Tibial artery (tissue), 4 donors: ENCODE data around the gene SP9.
A peak's percentile ranks its signal among the peaks of the same experiment; 100 is the strongest.

Experiments
- DNase-seq, 2 donors: peaks; one replicate each; pipeline ENCODE4 v3.0.0-alpha.2; 2019
- H3K27ac ChIP-seq, 2 donors: fragments of 200-600 bp; sonication (generic) in 1 of 2; 1 replicate in 1 of 2; 2 replicates in 1 of 2; pipeline ENCODE4 v1.5.1; 2018 to 2019; ENCODE audit warnings: mild to moderate bottlenecking in 1 of 2
- H3K27me3 ChIP-seq, 2 donors: fragments of 200-600 bp; sonication (generic) in 1 of 2; one replicate each; pipeline versions ENCODE4 v1.5.1 to v1.6.0; 2016 to 2019
- H3K36me3 ChIP-seq, 3 donors: fragments of 200-600 bp; sonication (generic) in 2 of 3; one replicate each; pipeline ENCODE4 v1.5.1; 2016 to 2019; ENCODE audit warnings: mild to moderate bottlenecking in 2 of 3
- H3K4me1 ChIP-seq, 4 donors: fragments of 200-600 bp; sonication (generic) in 2 of 4; 1 replicate in 3 of 4; 2 replicates in 1 of 4; pipeline ENCODE4 v1.5.1; 2016 to 2019
- H3K4me3 ChIP-seq, 2 donors: fragments of 200-600 bp; sonication (generic) in 1 of 2; 1 replicate in 1 of 2; 2 replicates in 1 of 2; pipeline ENCODE4 v1.5.1; 2018 to 2019; ENCODE audit warnings: mild to moderate bottlenecking in 2 of 2
- H3K9me3 ChIP-seq, 3 donors: fragments of 200-600 bp; sonication (generic) in 1 of 3; one replicate each; pipeline ENCODE4 v1.5.1; 2016 to 2019
- CTCF ChIP-seq, 2 experiments: fragments of 200-600 bp in 1 of 2; fragments of 450-650 bp in 1 of 2; IDR thresholded peaks; one replicate each; pipeline ENCODE4 v1.5.1; 2017 to 2019; ENCODE audit warnings: antibody characterized with exemption in 2 of 2, mild to moderate bottlenecking in 1 of 2, moderate library complexity in 1 of 2
- intact Hi-C: fragments of 100-400 bp; cut with DNase I; formaldehyde crosslinking; loops from one replicate; pipeline ENCODE4 v1.15.0; 2023; ENCODE audit warnings: low total_unique reads

The SP9 gene

GRCh38 chr2:174327021-174327840 lies 7.5 kb upstream of the SP9 start:
- H3K9me3 ChIP-seq = no peaks in the 10 kb centered on the region
- H3K27me3 ChIP-seq = peaks cover 3 to 66% of the 10 kb centered on the region in 2 donors
- H3K36me3 ChIP-seq = no peaks in the 10 kb centered on the region
- DNase-seq = no peak
- H3K4me3 ChIP-seq = peak overlapping the region in 1 of 2 donors; percentile 53
- no peak for TF ChIP-seq CTCF (IDR thresholded peaks at IDR 0.05)
- H3K27ac ChIP-seq = no peak overlapping the region
- intact Hi-C loops = no loop called here
- H3K4me1 ChIP-seq = peaks cover 0 to 16% (median 14%) of the 10 kb centered on the region in 4 donors

DNA sequence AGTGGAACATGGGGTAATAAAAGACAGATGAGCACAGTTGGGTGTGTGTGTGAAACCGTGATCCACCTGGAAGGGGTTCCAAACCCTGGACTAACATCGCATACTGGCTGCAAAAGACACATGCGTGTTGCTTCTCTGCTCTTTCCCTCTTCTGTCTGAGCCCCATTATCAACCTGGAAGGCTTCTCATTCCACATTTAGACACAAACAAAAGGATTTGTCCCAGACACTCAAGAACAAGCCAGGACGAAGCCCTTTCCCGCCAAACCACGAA lies 7.0 kb upstream of the SP9 start:
- intact Hi-C loops = no loop called here
- Histone ChIP-seq H3K36me3 (no peaks in the 10 kb centered on the region), H3K4me3 (no peak overlapping the region), H3K27me3 (peaks cover 3 to 72% of the 10 kb centered on the region in 2 donors), H3K9me3 (no peaks in the 10 kb centered on the region), H3K4me1 (peaks cover 0 to 16% (median 14%) of the 10 kb centered on the region in 4 donors), H3K27ac (no peak overlapping the region)
- DNase-seq = no peak
- TF ChIP-seq CTCF (IDR thresholded peaks at IDR 0.05) = no peak

DNA sequence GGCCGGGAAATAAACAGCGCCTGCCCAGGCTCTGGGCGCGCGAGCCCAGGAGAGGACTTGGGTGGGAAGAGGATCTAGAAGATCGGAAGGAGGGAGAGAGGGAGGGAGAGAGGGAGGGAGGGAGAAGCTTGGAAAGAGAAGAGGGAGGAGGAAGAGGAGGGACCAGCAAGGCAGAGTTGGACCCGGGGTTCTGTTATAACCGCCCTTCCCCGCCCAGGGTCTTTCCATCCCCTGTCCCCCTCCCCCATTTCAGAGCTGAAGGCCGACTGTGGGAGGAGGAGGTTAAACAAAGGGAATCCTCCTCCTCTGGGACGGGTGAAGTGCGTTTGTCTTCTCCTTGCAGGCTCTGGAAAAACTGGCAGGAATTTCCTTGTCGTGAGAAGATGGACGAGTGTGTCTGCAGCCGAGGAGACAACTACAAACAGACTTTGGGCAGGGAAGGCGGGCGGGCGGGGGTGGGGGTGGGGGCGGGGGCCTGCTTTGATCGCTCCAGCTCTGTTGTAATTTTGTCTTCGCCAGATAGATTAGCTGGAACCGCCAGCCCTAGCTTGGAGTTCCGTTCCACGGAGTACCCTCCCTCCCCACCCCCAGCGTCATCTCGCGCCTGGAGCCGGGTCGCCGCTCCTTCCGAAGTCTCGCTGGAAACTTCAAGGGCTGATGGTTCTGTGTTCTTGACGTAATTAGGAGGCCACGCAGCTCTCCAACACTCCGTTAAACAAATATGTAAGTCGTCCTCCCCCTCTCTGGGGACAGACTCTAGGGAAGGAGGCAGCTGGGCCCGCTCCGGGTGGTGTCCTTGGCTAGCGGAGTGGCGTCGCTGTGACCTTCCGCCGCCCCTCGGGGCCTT lies 6.4 kb upstream of the SP9 start:
- intact Hi-C loops = no loop called here
- DNase-seq = no peak
- no peaks in the 10 kb centered on the region for H3K9me3 ChIP-seq
- H3K27ac ChIP-seq = no peak overlapping the region
- H3K36me3 ChIP-seq = no peaks in the 10 kb centered on the region
- no peak overlapping the region for H3K4me3 ChIP-seq
- peaks cover 0 to 16% (median 14%) of the 10 kb centered on the region in 4 donors for H3K4me1 ChIP-seq
- H3K27me3 ChIP-seq = peaks cover 3 to 77% of the 10 kb centered on the region in 2 donors
- no peak for TF ChIP-seq CTCF (IDR thresholded peaks at IDR 0.05)

- Histone ChIP-seq H3K27ac (no peak overlapping the region), H3K27me3 (peaks cover 3 to 85% of the 10 kb centered on the region in 2 donors), H3K9me3 (no peaks in the 10 kb centered on the region), H3K4me3 (no peak overlapping the region), H3K36me3 (no peaks in the 10 kb centered on the region), H3K4me1 (peaks cover 0 to 16% (median 14%) of the 10 kb centered on the region in 4 donors)
- intact Hi-C loops = no loop called here
- no peak for DNase-seq
- no peak for TF ChIP-seq CTCF (IDR thresholded peaks at IDR 0.05)
Observed at GRCh38 chr2:174328961-174329715, 5.6 kb upstream of the SP9 start.

DNA sequence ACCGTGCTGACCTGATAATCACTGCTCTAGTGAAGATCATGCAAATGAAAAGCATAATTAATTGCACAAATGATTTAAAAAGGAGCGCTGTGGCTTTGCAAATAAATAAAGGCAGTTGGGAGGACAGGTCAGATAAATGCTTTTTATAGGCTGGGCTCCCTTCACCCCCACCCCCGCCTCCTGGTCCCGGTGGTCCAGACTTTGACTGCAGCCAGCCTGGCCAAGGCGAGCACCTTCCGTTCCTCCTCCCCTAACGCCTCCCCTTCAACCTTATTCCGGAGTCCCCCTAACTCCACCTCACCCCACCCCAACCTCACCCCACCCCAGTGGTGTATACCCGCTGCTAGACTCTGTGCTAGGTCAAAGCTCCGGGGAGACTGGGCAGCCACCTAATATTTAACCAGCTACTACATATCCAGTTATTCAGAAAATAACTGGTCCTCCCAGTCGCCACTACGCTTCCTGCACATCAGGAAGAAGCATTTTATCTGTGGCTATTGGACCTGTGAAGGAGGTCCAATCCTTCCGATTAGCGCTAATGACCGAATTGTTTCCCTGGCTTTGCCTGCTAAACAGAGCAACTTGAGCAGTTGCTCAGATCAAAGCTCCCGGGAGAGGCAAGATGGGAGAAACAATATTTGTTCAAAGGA lies 3.7 kb upstream of the SP9 start:
- Histone ChIP-seq H3K27ac (no peak overlapping the region), H3K36me3 (no peaks in the 10 kb centered on the region), H3K9me3 (no peaks in the 10 kb centered on the region), H3K27me3 (peaks cover 3 to 100% of the 10 kb centered on the region in 2 donors), H3K4me1 (peaks cover 0 to 31% (median 28%) of the 10 kb centered on the region in 4 donors), H3K4me3 (no peak overlapping the region)
- intact Hi-C loops = loop anchor here (10.0 kb wide), 1 partner anchor 76 kb away; no protein-coding TSS in a partner anchor
- no peak for DNase-seq
- no peak for TF ChIP-seq CTCF (IDR thresholded peaks at IDR 0.05)
